HK-2 (cell line): Measurements from ENCODE around the gene RAB19.
"Not testable (repeated sequence)": the region's sequence is repeated elsewhere in the genome, so short reads cannot be mapped to it uniquely, and the experiment has no call there.

Experiments
- DNase-seq: peaks from one replicate; pipeline ENCODE4 v3.0.0-alpha.2; 2018; ENCODE audit not compliant: unreplicated experiment

The RAB19 gene

DNA sequence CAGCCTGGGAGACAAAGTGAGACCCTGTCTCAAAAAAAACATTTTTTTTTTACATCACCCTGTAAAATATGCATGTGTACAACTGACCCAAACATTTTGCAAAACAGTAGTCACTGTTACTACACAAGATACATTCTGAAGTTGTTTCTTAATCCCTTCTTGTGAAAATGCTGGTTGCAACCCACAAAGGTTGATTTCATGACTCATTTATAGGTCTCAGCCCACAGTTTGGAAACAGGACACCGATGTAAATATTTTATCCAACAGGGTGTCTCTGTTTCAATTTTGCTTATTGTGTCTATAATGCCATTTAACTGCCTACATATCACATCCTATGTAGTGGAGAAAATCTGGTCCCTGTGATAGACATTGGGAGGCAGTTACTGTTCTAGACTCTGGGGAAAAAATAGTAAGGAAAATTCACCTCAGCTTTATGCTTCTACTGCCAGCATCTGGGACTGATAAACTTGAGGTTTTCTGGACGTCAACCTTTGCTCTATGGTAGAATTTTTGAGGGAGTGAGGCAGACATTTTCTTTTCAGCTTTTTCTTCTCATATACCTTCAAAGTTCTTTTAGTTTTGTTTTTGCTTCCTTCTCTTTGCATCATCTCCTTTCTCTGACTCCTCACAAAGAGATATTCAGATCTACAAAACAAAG is 1.6 kb upstream of the RAB19 start:
- no peak for DNase-seq

DNA sequence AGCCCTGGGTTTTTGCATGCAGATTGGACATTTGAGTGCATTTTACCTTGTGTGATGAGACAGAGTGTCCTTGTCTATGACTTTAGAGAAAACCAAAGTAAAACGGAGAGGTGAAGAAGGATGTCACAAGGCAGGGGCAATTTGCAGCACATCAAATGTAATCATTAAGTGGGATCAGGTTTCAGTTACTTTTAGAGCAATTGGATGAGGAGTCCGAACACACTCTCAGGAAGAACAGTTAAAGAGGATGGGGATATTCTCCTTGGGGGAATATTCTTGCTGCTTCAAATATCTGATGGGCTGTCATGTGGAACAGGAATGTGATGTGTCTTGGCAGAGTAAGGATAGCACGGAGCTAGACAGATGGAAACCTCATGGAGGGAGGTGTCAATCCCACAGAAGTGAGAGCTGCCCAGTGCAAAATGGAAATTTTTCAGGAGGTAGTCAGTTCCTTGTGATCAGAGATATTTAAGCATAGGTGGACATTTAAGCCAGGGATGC is 757 bp downstream of the RAB19 start:
- DNase-seq = peak; percentile 62

DNA sequence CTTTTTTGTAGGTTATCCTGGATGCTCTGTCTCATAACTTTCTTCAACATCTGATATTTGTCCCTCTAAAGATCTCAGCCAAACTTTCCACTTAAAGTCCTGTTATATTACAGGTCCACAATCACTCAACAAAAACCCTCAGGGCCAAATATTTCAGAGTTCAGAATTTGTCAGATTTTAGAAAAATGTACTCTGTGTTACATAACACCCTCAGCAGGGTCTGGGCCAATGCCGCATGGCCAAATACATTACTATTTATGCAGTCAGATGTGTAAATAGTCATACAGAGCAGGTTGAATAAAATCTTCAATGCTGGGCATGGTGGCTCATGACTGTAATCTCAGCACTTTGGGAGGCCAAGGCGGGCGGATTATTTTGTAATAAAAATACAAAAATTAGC is 11.5 kb downstream of the RAB19 start:
- no peak for DNase-seq

DNA sequence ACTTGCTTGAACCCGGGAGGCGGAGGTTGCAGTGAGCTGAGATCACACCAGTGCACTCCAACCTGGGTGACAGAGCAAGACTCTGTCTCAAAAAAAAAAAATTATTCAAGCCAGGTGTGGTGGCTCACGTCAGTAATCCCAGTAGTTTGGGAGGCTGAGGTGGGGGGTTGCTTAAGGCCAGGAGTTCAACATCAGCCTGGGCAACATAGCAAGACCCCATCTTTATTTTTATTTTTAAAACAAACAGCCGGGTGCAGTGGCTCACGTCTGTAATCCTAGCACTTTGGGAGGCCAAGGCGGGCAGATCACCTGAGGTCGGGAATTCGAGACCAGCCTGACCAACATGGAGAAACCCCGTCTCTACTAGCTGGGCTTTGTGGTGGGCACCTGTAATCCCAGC is 12.0 kb downstream of the RAB19 start:
- not testable (repeated sequence) for DNase-seq

DNA sequence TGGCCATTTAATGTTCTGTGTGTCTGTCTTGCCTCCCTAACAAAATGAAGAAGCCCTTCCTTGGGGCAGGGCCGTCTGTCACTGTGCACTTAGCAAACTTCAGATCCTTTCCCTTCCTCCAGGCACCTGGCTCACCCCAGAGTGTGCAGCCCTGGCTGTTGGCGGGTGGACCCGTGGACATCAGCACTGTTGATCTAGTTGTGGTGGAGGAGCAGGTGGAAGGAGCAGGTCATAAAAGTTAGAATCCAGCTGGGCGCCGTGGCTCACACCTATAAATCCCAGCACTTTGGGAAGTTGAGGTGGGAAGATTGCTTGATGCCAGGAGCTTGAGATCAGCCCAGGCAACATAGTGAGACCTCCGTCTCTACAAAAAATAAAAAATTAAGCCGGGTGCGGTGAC is 12.7 kb downstream of the RAB19 start:
- DNase-seq = no peak

DNA sequence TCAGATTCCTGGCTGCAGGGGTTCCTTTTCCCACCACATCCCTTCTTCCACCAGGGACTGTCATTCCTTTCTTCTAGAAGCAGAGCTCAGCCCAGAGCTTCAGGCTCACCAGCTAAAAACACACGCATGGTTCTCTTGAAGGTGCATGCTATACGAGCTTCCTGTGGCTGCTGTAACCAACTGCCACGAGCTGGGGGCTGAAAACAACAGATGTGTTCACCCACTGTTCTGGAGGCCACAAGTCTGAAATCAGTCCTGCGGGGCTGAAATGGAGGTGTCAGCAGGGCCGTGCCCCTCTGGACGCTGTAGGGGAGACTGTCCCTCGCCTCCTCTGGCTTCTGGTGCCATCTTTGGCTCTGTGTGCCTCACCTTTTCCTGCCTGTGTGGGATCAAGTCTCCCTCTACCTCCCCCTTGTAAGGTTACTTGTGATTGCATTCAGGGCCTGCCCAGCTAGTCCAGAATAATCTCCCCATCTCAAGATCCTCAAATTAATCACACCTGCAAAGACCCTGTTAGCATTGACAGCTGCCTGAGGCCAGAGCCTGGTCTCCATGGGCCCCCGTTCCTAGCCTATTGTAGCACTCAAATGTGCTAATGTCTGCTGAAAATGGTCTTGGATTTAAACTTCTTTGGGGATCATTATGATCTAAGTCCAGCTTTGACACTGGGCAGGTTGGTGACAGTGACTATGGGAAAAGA is 13.7 kb downstream of the RAB19 start:
- no peak for DNase-seq

DNA sequence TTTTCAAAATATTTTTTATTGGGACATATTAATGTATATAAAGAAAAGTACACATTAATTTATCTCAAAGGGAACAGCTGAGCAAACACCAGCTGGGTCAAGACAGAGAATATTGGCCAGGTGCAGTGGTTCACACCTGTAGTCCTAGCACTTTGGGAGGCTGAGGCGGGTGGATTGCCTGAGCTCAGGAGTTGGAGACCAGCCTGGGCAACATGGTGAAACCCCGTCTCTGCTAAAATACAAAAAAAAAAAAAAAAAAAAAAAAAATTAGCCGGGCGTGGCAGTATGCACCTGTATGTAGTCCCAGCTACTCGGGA is 14.3 kb downstream of the RAB19 start:
- not testable (repeated sequence) for DNase-seq

DNA sequence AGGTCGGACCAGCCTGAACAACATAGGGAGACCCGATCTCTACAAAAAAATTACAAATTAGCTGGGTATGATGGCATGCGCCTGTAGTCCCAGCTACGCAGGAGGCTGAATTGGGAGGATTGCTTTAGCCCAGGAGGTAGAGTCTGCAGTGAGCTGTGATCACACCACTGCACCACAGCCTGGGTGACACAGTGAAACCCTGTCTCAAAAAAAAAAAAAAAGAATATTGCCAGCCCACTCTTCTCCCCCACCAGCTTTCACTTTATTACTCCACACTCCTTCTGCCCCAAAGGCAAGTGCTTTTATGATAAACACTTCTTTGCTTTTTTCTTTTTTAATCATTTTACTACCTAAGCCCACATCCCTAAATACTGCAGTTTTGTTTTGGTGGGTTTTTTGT is 14.8 kb downstream of the RAB19 start:
- DNase-seq = no peak

DNA sequence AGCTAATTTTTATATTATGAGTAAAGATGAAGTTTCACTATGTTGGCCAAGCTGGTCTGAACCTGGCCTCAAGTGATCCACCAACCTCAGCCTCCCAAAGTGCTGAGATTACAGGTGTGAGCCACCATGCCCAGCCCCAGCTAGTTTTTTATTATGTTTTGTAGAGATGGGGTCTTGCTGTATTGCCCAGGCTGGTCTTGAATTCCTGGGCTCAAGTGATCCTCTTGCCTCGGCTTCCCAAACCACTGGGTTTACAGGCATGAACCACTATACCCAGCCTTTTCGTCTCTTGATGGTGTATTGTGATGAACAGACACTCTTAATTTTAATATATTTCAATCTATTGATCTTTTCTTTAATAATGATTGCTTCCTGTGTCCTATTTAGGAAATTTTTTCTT is 17.7 kb downstream of the RAB19 start:
- DNase-seq = no peak

DNA sequence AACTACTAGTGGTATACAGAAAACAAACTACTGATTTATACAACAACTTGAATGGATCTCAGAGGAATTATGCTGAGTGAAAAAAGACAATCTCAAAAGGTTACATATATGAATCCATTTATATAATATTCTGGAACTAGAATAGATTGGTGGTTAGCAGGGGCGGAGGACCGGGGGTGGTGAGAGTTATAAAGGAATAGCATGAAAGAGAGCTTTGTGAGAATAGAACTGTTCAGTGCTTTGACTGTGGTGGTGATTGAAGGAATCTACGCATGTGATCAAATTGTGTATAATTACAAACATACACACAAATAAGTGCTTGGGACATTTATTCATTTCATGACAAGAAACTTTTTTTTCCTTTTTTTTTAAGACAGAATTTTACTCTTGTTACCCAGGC is 19.6 kb downstream of the RAB19 start:
- DNase-seq = no peak

DNA sequence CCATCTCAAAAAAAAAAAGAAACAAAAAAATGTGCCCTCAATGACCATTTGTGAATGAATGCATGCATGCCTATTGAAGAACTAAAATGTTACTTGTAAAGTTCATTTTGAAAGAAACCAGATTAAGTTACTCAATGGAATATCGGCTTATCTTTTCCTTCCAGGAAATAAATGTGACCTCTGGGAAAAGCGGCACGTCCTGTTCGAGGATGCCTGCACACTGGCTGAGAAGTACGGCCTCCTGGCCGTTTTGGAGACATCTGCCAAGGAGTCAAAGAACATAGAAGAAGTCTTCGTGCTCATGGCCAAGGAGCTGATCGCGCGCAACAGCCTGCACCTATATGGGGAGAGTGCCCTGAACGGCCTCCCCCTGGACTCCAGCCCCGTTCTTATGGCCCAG is 21.9 kb downstream of the RAB19 start:
- DNase-seq = no peak

DNA sequence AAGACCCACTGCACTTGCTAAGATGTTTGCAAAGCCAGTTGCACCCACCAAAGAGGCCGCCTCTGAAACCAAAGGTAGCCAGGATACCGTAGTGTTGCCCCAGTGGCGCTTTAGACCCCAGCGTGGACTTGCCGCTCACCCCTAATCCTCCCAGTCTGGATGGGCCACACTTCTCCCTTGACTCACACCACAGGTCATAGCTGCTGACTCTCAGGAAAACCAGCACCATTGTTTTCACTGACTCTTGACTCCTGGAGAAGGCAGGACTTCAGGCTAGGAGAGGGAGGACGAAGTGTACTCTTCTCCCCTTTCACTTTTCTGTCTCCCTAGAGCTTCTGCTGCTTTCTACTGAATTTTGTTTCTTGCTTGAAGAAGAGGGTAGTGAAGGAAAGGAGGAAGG is 22.3 kb downstream of the RAB19 start:
- DNase-seq = no peak

DNA sequence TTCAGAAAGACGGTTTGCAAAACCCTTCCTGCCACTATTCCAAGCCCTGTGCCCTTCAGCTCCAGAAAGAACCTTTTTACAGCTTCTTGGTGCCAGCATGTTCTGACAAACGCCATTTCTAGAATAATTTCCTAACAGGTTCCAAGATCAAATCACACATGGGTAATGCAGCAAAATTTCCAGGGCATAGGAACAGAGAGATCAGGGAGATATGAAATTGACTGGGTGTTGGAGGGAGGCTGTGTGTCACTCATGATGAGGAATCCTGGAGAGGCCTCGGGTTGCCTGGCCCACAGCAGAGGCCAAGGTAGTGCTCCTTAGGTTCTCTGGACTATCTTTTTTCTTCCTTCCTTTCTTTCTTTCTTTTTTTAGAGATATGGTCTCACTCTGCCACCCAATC is 29.5 kb downstream of the RAB19 start:
- DNase-seq = no peak

DNA sequence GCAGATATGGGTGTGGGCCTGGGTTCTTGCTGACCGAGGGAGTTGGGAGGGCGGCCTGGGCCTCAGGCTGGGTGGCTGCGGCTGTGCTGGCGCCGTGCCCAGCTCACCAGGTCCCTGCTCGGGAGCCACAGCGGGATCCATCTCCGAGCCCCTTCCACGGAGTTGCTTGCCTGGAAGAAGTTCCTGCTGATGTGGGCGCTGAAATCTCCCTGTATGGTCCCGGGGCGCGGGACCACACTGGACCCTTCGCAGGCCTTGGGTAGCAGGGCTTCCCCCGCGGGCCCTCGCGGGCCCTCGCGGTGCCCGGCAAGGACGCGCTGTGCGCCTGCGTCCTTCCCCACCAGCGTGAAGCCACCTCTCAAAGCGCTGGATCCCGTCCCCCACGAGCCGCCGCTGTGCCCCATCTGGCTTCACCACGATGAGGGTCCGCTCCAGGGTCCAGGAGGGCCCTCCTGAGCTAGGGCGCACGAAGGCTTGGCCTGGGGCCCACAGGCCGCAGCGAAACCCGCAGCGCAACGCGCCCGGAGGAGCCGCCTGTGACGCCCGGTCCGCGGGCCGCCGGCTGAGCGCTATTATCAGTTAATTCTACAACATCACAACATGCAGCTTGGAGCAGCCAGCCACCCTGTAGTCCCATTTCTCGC is 31.5 kb downstream of the RAB19 start:
- no peak for DNase-seq

DNA sequence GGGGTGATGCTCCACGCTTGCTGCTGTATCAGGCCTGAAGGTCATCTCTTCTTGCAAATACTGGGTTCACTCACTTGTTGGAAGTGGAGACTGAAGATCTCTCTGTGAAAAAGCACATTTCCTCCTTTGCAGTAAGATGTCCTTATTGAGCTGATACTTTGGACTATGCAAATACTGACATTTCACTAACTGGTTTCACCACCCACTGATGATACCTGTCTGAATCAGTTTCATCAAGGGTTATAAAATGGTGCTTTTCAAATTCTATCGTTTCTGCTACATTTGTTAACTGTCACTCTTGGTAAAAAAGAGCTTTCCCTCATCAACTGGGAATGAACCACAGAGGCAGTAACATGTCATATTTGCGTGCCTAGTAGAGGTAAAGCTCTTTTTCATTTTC is 35.5 kb downstream of the RAB19 start:
- DNase-seq = no peak

DNA sequence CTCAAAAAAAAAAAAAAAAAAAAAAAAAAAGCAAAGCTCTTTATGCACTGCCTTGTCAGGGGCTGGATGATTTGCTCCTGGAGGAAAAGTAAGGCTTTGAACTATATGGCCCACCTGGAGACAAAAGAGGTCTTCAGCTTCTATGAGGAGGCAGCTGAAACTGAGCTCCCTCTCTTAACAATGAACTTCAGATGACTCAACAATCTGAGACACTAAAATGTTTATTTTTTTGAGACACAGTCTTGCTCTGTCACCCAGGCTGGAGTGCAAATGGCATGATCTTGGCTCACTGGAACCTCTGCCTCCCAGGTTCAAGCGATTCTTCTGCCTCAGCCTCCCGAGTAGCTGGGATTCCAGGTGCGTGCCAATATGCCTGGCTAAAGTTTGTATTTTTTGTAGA is 36.7 kb downstream of the RAB19 start:
- no peak for DNase-seq

DNA sequence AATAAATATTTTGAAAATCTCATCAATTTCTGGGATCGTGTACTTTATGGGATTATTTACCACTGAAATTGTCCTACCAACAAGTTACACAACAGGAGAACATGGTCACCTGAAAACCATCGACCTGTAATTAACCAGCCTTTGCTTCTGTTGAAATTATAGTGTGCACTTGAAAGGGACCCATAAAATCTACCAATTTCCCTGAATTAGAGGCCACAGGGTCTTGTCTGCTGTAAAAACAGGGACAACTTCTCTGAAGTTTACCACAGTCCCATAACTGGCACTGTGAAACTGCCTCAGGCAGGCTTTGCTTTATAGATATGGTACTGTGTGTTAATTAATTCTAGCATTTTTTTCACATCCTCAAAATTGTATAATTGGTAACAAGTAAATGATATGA is 37.7 kb downstream of the RAB19 start:
- DNase-seq = no peak

DNA sequence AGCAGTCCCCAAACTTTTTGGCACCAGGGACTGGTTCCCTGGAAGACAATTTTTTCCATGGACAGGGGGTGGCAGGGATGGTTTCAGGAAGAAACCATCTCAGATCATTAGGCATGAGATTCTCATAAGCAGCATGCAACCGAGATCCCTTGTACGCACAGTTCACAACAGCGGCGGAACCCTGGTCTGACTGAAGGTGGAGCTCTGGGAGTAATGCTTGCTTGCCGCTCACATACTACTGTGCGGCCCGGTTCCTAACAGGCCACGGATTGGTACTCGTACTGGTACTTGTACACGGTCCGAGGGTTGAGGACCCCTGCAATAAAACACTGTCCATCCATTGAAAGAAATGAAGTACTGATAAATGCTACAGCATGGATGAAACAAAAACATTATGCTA is 42.6 kb downstream of the RAB19 start:
- DNase-seq = no peak

DNA sequence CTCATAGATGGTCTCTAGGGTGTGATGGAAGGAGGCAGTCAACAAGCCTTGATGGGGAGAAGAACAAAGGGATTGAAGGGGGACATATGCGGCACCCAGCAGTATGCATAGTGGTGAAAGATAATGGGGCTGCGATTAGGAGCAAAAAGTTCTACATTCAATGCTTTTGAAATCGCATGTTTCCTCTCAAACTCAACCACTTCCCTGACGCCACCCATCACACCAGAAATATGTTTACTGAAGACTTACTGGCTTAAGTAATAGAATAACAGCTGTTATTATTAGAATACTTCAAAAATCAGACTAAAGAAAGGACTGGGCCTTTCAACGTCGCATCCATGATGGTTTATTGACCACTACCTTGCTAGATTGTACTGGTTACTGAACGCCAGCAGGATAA is 44.0 kb downstream of the RAB19 start:
- DNase-seq = no peak

DNA sequence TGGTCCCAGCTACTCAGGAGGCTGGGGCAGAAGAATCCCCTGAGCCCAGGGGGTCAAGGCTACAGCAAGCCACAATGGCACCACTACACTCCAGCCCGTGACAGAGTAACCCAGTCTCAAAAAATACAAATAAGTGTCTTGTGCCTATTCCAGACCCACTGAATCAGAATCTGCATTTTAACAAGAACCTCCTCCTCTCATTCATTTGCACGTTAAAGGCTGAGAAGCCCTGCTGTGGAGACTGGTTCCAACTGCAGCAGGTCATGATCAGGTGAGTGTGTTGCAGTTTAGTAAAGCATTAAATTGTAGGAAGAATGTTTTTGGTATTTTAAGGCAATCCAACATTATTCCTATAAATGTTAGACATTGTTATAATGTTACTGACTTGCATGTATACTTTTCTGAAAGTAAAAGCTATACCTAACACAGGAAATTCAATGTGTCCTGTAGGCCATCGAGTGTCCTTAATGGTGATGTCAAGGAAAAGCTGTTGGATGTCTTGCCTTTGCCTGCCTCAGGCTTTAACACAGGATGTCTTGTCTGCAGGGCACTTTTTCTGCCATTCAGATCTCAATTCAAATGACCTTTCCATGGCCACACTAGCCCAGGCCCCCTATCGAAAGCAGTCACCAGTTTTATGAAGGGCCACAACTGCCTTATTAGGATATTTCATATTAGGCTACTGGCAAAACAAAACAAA is 45.1 kb downstream of the RAB19 start:
- no peak for DNase-seq

DNA sequence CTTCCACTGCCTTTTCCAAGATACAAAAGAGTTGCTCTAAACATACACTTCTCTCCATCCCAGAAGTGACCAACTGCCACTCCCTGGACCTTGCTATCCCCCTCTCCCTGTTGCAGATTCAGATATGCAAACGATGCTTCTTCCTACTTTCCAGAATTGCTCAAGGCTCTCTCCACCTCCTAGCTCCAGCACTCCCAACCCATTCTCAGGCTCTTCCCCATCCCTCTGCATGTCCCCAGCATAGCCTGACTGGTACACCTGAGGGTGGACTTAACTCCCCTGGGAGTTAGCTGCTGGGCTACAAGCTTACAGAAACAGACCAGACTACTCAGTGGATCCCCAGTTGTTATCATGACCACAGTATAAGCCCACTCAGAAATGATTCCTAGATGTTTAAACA is 47.9 kb downstream of the RAB19 start:
- no peak for DNase-seq

DNA sequence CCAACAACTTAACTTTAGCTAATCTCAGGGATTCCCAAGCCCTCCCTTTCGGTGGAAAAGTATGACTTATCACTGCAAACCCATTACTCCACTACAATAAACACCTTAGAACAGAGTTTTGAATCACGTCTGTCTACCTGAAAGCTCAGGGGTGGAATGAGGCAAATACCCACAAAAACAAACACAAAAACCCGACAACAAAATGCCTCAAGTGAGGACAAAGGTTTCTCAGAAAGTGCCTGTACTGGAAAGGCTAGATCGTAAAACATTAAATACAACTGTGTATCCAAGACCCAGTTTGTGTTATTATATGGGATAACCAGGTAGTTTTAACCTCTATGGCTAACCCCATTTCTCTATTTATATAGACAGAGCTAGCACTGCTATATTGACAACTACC is 49.4 kb downstream of the RAB19 start:
- DNase-seq = no peak
